RWPE2 (cell line): ENCODE measurements around the gene MCU.

Source experiments
- ATAC-seq: fragments of 200-7000 bp; cut with Tn5 transposase; 3 replicates; pipeline ENCODE4 v1.9.1; 2021; ENCODE audit warnings: low read depth
- DNase-seq: peaks from one replicate; pipeline ENCODE4 v3.0.0-alpha.2; 2020; ENCODE audit warnings: low spot score
- H3K27ac ChIP-seq: fragments of 450-650 bp; 2 replicates; pipeline ENCODE4 v1.5.1; 2017; ENCODE audit warnings: mild to moderate bottlenecking; ENCODE audit not compliant: poor library complexity, severe bottlenecking
- H3K27me3 ChIP-seq: fragments of 250-450 bp; sonication (Bioruptor Pico); 2 replicates; pipeline ENCODE4 v1.5.1; 2021; ENCODE audit warnings: mild to moderate bottlenecking, moderate library complexity; ENCODE audit not compliant: insufficient read depth, poor library complexity, severe bottlenecking
- H3K36me3 ChIP-seq: fragments of 250-450 bp; sonication (Bioruptor Pico); 2 replicates; pipeline ENCODE4 v1.5.1; 2020; ENCODE audit warnings: low read depth, mild to moderate bottlenecking, moderate library complexity
- H3K4me1 ChIP-seq: fragments of 250-450 bp; sonication (Bioruptor Pico); 2 replicates; pipeline ENCODE4 v1.5.1; 2021; ENCODE audit warnings: mild to moderate bottlenecking, moderate library complexity; ENCODE audit not compliant: insufficient read depth, poor library complexity, severe bottlenecking
- H3K4me3 ChIP-seq: fragments of 250-450 bp; sonication (Bioruptor Pico); 2 replicates; pipeline ENCODE4 v1.5.1; 2021; ENCODE audit warnings: mild to moderate bottlenecking, moderate library complexity; ENCODE audit not compliant: severe bottlenecking
- H3K9me3 ChIP-seq: fragments of 250-450 bp; sonication (Bioruptor Pico); 2 replicates; pipeline ENCODE4 v1.5.1; 2021; ENCODE audit warnings: mild to moderate bottlenecking, moderate library complexity; ENCODE audit not compliant: severe bottlenecking
- CTCF ChIP-seq: fragments of 450-650 bp; IDR thresholded peaks from one replicate; pipeline ENCODE4 v1.5.1; 2017; ENCODE audit warnings: mild to moderate bottlenecking, moderate library complexity; ENCODE audit not compliant: poor library complexity, severe bottlenecking

The MCU gene

GRCh38 chr10:72816565-72816964, 124.6 kb downstream of the MCU start:
- Histone ChIP-seq H3K27ac (no peak overlapping the region), H3K4me1 (peaks cover 11% of the 10 kb centered on the region), H3K9me3 (no peaks in the 10 kb centered on the region), H3K4me3 (no peak overlapping the region), H3K27me3 (no peaks in the 10 kb centered on the region), H3K36me3 (no peaks in the 10 kb centered on the region)
- no peak for TF ChIP-seq CTCF
- ATAC-seq (no peak), DNase-seq (no peak)

- no peak for DNase-seq
- H3K9me3 ChIP-seq = no peaks in the 10 kb centered on the region
- no peak overlapping the region for H3K4me3 ChIP-seq
- peaks cover 2% of the 10 kb centered on the region for H3K4me1 ChIP-seq
- TF ChIP-seq CTCF = no peak
- no peaks in the 10 kb centered on the region for H3K27me3 ChIP-seq
- no peaks in the 10 kb centered on the region for H3K36me3 ChIP-seq
- no peak for ATAC-seq
- no peak overlapping the region for H3K27ac ChIP-seq
These were observed 126.1 kb downstream of the MCU start for GRCh38 chr10:72818076-72818475.

- no peaks in the 10 kb centered on the region for H3K36me3 ChIP-seq
- no peak overlapping the region for H3K4me3 ChIP-seq
- no peaks in the 10 kb centered on the region for H3K4me1 ChIP-seq
- no peak overlapping the region for H3K27ac ChIP-seq
- ATAC-seq = no peak
- TF ChIP-seq CTCF = no peak
- no peaks in the 10 kb centered on the region for H3K9me3 ChIP-seq
- no peak for DNase-seq
- no peaks in the 10 kb centered on the region for H3K27me3 ChIP-seq
These were observed 127.1 kb downstream of the MCU start for GRCh38 chr10:72819053-72819452.

- H3K27me3 ChIP-seq = no peaks in the 10 kb centered on the region
- H3K4me3 ChIP-seq = no peak overlapping the region
These were observed 129.7 kb downstream of the MCU start for GRCh38 chr10:72821606-72822005.

More at GRCh38 chr10:72821606-72822005, 129.7 kb downstream of the MCU start:
- Histone ChIP-seq H3K27ac (no peak overlapping the region), H3K9me3 (no peaks in the 10 kb centered on the region), H3K4me1 (no peaks in the 10 kb centered on the region), H3K36me3 (no peaks in the 10 kb centered on the region)
- DNase-seq (no peak), ATAC-seq (no peak)
- no peak for TF ChIP-seq CTCF
